Activated CD4-positive, alpha-beta T cell treated with anti-CD3 and anti-CD28 coated beads, Interleukin-2, amount 10 ng/mL, durations not matched to agents 7 days and 5 days (primary cell): Measurements from ENCODE around the gene RNF40. TPM values are rescaled to one million over a fixed set of nuclear protein-coding genes. Genes with fewer than 3 reads are reported as not detected.

Experiments used
- CTCF ChIA-PET: fragments of 350-600 bp; sonication (Branson Sonifier 250); formaldehyde crosslinking; loops from one replicate; lab custom pipeline; 2021; ENCODE audit warnings: antibody characterized with exemption; lab: Charles Lee
- POLR2A ChIA-PET: fragments of 350-600 bp; sonication (Branson Sonifier 250); formaldehyde crosslinking; loops from one replicate; lab custom pipeline; 2021; ENCODE audit warnings: antibody characterized with exemption; lab: Charles Lee
- DNase-seq: peaks from one replicate; pipeline ENCODE4 v3.0.0-alpha.2; 2020
- H3K27ac Mint-ChIP-seq: one replicate; pipeline ENCODE4 v1.8.0; 2021; ENCODE audit warnings: mild to moderate bottlenecking, moderate library complexity, mixed read lengths
- H3K27me3 Mint-ChIP-seq: one replicate; pipeline ENCODE4 v1.8.0; 2021; ENCODE audit warnings: mixed read lengths
- H3K36me3 Mint-ChIP-seq: one replicate; pipeline ENCODE4 v1.8.0; 2021; ENCODE audit warnings: low read depth, mixed read lengths
- H3K4me1 Mint-ChIP-seq: one replicate; pipeline ENCODE4 v1.8.0; 2021; ENCODE audit warnings: mixed read lengths
- H3K4me3 Mint-ChIP-seq: one replicate; pipeline ENCODE4 v1.8.0; 2021; ENCODE audit warnings: mild to moderate bottlenecking, moderate library complexity, mixed read lengths
- H3K9me3 Mint-ChIP-seq: one replicate; pipeline ENCODE4 v1.8.0; 2021; ENCODE audit warnings: mixed read lengths
- total RNA-seq, 2 experiments: library from RNA; stranded (reverse); gene quantifications; one replicate each; pipeline ENCODE4 v1.2.3, GENCODE V29; 2021

The RNF40 gene
- total RNA-seq, 2 experiments from 2014 or later, result 81.9 to 101 TPM

DNA sequence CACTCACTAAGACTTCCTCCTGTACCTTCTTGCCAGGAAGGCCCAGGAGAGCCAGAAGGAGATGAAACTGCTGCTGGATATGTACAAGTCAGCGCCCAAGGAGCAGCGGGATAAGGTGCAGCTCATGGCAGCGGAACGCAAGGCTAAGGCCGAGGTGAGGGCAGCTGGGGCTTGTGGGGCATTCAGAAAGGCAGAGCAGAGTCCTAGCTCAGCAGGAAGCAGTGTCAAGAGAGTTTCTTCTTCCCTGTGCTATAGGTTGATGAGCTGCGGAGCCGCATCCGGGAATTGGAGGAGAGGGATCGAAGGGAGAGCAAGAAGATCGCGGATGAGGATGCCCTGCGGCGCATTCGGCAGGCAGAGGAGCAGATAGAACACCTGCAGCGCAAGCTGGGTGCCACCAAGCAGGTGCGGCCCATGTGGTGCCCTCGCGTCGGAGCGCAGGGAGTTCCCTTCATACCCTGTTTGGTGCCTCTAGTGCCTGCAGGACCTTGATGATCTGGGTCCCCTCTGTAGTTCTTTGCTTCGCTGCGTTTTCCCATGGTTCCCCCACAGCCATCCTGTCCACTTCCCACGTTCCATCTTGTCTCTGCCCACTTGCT, 6.6 kb downstream of the RNF40 start:
- DNase-seq, result no peak
- Mint-ChIP-seq H3K4me3 (no peak overlapping the region), H3K27ac (peak overlapping the region; percentile 47), H3K4me1 (peaks cover 20% of the 10 kb centered on the region), H3K36me3 (peaks cover 64% of the 10 kb centered on the region), H3K27me3 (no peaks in the 10 kb centered on the region), H3K9me3 (no peaks in the 10 kb centered on the region)
- POLR2A ChIA-PET, result no interaction called here
- CTCF ChIA-PET, result interaction anchor here (0.5 to 1.7 kb wide), 7 partner anchors 12 to 170 kb away, joined by 3 to 5 read pairs (median 3); partner anchors contain the start of gene PHKG2

DNA sequence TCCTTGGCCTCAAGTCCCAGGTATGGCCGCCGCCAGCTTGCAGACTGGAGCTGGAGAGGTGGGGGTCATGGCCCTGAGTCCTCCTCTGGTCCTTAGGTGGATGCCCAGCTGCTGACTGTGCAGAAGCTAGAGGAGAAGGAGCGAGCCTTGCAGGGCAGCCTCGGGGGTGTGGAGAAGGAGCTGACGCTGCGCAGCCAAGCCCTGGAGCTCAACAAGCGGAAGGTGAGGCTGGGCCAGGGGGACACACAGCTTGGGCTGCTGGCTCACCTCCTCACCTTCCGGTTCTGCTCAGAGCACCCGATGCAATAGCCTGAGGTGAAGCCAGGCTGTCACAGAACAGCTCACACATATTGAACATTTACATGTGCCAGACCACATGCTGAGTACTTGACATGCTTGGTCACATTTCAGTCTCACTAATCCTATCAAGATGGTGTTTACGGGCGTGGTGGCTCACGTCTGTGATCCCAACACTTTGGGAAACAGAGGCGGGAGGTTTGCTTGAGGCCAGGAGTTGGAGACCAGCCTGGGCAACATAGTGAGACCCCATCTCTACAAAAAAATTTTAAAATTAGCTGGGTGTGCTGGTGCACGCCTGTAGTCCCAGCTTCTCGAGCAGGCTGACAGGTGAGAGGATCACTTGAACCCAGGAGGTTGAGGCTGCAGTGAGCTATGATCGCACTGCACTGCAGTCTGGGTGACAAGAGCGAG, 7.4 kb downstream of the RNF40 start:
- DNase-seq, result no peak
- CTCF ChIA-PET, result interaction anchor here (0.5 to 1.7 kb wide), 7 partner anchors 9 to 169 kb away, joined by 3 to 5 read pairs (median 3); partner anchors contain the start of gene PHKG2
- no peak overlapping the region for H3K27ac Mint-ChIP-seq
- H3K36me3 Mint-ChIP-seq, result peaks cover 60% of the 10 kb centered on the region
- H3K4me1 Mint-ChIP-seq, result peaks cover 16% of the 10 kb centered on the region
- no peaks in the 10 kb centered on the region for H3K9me3 Mint-ChIP-seq
- H3K4me3 Mint-ChIP-seq, result no peak overlapping the region
- POLR2A ChIA-PET, result no interaction called here
- no peaks in the 10 kb centered on the region for H3K27me3 Mint-ChIP-seq

DNA sequence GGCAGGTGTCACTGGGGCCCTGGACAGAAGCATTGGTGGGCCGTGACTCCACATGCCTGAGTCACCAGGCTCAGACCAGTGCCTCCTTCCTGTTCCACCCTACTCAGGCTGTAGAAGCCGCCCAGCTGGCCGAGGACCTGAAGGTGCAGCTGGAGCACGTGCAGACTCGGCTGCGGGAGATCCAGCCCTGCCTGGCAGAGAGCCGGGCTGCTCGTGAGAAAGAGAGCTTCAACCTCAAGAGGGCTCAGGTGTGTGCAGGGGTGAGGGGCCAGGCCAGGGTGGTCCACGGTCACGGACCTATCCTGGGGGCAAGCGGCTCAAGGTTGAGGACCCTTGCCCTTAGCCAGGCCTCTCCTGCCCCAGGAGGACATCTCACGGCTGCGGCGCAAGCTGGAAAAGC, 9.6 kb downstream of the RNF40 start:
- CTCF ChIA-PET, result interaction anchor here (1.3 to 1.6 kb wide), 2 partner anchors 33 to 42 kb away, joined by 4 to 6 read pairs; no protein-coding TSS in a partner anchor
- Mint-ChIP-seq H3K36me3 (peaks cover 52% of the 10 kb centered on the region), H3K27ac (no peak overlapping the region), H3K27me3 (no peaks in the 10 kb centered on the region), H3K4me1 (peaks cover 27% of the 10 kb centered on the region), H3K4me3 (no peak overlapping the region), H3K9me3 (no peaks in the 10 kb centered on the region)
- DNase-seq, result no peak
- POLR2A ChIA-PET, result no interaction called here

DNA sequence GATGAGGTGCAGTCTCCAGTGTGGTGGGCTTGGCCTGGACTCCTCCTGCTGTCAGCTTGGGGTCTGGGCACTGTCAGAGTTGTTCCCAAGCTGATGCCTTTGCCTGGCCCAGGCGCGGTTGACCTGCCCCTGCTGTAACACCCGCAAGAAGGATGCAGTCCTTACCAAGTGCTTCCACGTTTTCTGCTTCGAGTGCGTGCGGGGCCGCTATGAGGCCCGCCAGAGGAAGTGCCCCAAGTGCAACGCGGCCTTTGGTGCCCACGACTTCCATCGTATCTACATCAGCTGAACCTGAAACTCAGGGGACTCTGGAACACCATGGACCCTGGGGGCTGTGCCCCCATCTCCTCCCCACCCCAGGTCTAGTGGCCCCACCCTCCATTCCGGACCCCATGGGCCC, 11.7 kb downstream of the RNF40 start:
- DNase-seq, result no peak
- Mint-ChIP-seq H3K4me3 (no peak overlapping the region), H3K36me3 (peaks cover 39% of the 10 kb centered on the region), H3K27me3 (no peaks in the 10 kb centered on the region), H3K9me3 (no peaks in the 10 kb centered on the region), H3K4me1 (peaks cover 35% of the 10 kb centered on the region), H3K27ac (peak overlapping the region; percentile 14)
- ChIA-PET CTCF (interaction anchor here (0.6 to 1.3 kb wide), 4 partner anchors 30 to 94 kb away, joined by 3 to 4 read pairs (median 3); no protein-coding TSS in a partner anchor), POLR2A (no interaction called here)

DNA sequence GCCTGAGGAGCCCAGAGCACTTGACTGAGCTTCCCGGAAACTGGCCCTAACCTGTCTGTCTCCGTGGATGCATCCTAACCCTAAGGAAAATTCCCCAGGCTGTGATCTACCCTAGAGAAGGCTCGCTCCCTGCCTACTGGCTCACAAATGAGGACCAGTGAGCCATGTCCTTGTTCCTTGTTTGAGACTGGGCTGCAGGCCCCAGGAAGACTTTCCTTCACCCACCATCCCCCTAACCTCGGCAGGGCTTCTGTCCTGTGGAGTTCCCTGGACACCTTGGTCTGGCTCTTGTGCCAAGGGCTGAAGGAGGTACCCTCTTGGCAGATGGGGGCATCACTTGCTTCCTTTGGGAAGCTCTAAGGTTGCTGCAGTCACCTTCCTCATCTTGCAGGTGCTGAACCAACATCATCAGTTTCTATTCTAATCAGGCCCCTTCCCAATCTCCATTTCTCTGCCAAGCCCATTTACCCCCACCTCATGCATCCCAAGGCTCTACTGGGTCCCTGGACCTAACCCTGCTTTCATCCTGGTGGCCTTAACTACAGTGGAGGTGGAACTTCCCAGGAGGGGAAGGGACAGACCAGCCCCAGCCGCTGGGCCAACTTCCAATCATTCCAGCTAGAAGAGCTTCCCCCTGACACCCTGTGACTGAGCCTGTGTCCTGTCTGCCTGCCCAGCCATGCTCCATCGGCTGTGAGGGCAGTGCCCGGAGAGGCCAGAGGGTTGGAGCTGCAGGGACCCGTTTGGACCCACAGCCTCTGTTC, 12.4 kb downstream of the RNF40 start:
- ChIA-PET CTCF (interaction anchor here (0.6 to 1.3 kb wide), 4 partner anchors 30 to 94 kb away, joined by 3 to 4 read pairs (median 3); no protein-coding TSS in a partner anchor), POLR2A (no interaction called here)
- no peaks in the 10 kb centered on the region for H3K27me3 Mint-ChIP-seq
- H3K36me3 Mint-ChIP-seq, result peaks cover 32% of the 10 kb centered on the region
- H3K4me1 Mint-ChIP-seq, result peaks cover 35% of the 10 kb centered on the region
- DNase-seq, result no peak
- no peaks in the 10 kb centered on the region for H3K9me3 Mint-ChIP-seq
- peak overlapping the region; percentile 90 for H3K4me3 Mint-ChIP-seq
- peak overlapping the region; percentile 91 for H3K27ac Mint-ChIP-seq

DNA sequence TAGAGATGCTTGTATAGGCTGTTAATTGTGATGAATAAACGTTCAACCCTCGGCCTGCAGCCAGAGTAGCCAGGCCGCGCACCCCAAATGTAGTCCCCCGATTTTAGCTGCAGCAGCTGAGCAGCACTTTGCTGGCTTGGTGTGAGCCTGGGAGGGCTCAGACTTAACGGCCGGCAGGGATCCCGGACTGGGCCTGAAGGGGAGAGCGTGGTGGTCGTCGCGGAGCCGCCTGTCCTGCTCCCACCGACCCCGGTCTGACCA, 12.9 kb downstream of the RNF40 start:
- no peaks in the 10 kb centered on the region for H3K27me3 Mint-ChIP-seq
- H3K36me3 Mint-ChIP-seq, result peaks cover 29% of the 10 kb centered on the region
- H3K27ac Mint-ChIP-seq, result peak overlapping the region; percentile 91
- peak overlapping the region; percentile 90 for H3K4me3 Mint-ChIP-seq
- ChIA-PET CTCF (interaction anchor here (1.0 to 1.3 kb wide), 3 partner anchors 39 to 93 kb away, joined by 3 to 4 read pairs (median 3); no protein-coding TSS in a partner anchor), POLR2A (no interaction called here)
- DNase-seq, result no peak
- no peaks in the 10 kb centered on the region for H3K9me3 Mint-ChIP-seq
- peaks cover 35% of the 10 kb centered on the region for H3K4me1 Mint-ChIP-seq

DNA sequence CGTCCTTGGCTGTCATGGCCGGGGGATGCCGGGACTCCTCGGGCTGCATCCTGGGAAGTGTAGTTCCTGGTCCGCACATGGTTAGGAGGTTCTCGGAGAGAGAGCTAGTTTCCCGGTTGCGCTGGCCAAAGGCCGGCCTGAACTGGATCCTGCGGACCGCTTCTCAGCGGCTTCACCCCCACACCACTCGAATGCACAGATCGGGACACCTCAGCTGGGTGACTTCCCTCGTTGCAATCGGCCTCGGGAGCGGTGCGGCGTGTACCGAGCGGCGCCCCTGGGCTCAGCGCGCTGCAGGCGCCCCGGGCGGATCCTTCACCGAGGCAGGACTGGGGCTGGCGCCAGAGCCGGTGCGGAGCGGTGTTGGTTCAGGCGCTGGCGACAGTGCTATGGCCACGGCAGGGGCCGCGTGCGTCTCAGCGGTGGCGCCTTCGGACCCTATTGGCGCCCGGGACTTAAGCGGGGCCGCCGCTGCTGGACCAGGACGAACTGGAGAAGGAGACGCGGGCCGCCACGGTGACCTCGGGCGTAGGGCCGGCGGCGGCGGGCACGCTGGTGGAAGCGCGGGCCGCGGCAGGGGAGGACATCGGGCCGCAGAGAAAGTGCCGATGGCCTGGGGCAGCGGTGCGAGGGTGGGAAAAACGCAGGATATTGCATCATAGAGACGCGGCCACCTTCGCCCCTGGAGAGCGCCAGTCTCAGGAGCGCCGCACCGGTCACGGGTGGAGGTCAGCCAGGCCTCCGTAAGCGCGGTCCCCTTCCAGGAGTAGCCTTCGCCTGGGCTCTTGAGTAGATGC, 13.5 kb downstream of the RNF40 start:
- ChIA-PET POLR2A (no interaction called here), CTCF (no interaction called here)
- H3K27me3 Mint-ChIP-seq, result no peaks in the 10 kb centered on the region
- peak overlapping the region; percentile 91 for H3K27ac Mint-ChIP-seq
- H3K36me3 Mint-ChIP-seq, result peaks cover 25% of the 10 kb centered on the region
- peaks cover 35% of the 10 kb centered on the region for H3K4me1 Mint-ChIP-seq
- peak overlapping the region; percentile 90 for H3K4me3 Mint-ChIP-seq
- peak; percentile 69 for DNase-seq
- no peaks in the 10 kb centered on the region for H3K9me3 Mint-ChIP-seq

DNA sequence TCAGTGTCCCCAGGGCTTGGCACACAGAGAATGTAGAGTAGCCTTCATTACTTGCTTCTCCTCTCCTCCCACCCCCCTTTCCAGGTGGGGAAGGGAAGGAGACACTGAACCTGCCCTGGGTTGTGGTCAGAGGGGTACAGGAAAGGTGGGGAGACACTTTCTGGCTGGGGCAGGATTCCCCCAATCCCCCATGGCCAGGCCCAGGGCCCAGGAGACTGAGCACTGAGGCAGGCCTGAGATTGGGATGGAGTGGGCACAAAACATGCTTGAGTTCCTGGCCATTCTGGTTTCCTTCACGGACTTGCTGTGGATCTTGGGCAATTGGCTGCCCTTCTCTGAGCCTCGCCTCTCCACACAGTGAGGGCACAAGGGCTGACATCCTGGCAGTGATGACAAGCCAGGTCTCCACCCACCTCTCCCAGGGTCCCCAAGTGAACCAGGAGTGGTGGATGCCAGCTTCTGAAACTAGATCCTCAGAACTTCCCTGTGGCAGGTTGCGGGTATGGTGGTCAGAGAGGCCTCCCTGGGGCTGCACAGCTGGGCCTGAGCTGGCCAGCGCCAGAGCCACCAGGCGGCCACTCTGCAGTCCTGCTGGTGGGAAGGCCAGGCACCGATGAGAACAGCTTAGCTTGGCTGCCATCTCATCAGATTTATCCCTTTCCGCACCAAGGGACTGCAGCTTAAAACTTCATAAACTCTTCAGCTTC, 15.6 kb downstream of the RNF40 start:
- H3K27ac Mint-ChIP-seq, result peak overlapping the region; percentile 22
- ChIA-PET CTCF (interaction anchor here (1.0 to 3.2 kb wide), 4 partner anchors 8 to 36 kb away, joined by 3 to 15 read pairs (median 4); no protein-coding TSS in a partner anchor), POLR2A (interaction anchor here (1.2 kb wide), 1 partner anchor 30 kb away, joined by 3 read pairs; the partner anchor contains the start of gene PHKG2)
- no peaks in the 10 kb centered on the region for H3K9me3 Mint-ChIP-seq
- no peak for DNase-seq
- no peaks in the 10 kb centered on the region for H3K27me3 Mint-ChIP-seq
- H3K36me3 Mint-ChIP-seq, result peaks cover 14% of the 10 kb centered on the region
- H3K4me3 Mint-ChIP-seq, result no peak overlapping the region
- H3K4me1 Mint-ChIP-seq, result peaks cover 25% of the 10 kb centered on the region

DNA sequence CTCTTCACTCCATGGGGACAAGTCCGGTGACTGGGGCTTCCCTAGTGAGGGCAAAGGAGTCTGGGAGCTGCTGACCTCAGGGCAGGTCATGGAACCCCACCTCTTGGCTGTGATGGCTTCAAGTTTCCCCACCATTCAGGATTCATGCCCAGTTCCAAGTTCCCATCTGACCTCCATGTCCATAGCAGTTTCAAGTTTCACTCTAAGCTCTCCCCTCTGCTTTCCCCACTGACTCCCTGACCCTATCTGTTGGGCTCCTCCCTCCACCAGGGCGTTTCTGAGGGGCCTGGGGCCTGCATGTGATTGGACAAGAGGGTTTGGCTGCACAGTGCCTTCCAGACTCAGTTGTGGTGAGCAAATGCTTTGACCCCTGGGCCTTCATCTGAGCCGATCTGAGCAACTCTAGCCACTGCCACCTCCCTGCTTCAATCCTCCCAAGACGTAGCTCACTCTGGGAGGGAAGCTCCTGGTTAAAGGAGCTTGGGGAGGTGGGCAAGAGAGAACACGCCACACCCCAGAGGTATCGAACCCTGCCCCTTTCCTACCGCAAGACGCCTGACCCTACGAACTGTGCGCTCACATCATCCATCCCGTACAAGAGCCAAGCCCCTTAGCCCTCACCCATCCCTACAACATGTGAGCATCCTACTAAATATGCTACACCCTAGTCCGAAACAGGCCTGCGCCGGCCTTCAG, 16.6 kb downstream of the RNF40 start:
- Mint-ChIP-seq H3K4me3 (no peak overlapping the region), H3K36me3 (peaks cover 9% of the 10 kb centered on the region), H3K4me1 (peaks cover 19% of the 10 kb centered on the region), H3K27me3 (no peaks in the 10 kb centered on the region), H3K27ac (no peak overlapping the region), H3K9me3 (no peaks in the 10 kb centered on the region)
- CTCF ChIA-PET, result interaction anchor here (0.7 to 3.2 kb wide), 3 partner anchors 9 to 66 kb away, joined by 3 to 15 read pairs (median 3); no protein-coding TSS in a partner anchor
- POLR2A ChIA-PET, result interaction anchor here (1.2 kb wide), 1 partner anchor 31 kb away, joined by 3 read pairs; the partner anchor contains the start of gene PHKG2
- DNase-seq, result no peak

DNA sequence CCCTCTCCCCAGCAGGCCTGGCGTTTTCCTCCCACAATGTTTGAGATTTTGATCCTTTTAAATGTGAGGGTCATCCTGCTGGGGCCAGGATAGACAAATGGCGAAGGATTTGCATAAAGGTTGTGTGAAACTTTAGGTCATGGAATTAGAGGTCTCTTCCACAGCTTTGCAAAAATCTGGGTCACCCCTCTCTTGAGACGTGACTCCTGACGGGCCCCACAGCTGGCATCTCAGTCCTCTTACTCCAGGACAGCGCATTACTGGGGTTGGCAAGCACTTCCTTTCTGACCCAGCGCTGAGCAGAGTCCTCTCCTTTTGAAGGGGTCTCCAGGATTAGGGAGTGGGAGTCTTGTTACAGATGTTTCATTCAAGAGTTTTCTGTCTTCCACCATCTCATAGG, 17.5 kb downstream of the RNF40 start:
- Mint-ChIP-seq H3K27me3 (no peaks in the 10 kb centered on the region), H3K27ac (no peak overlapping the region), H3K9me3 (no peaks in the 10 kb centered on the region), H3K4me1 (peaks cover 18% of the 10 kb centered on the region), H3K36me3 (peaks cover 3% of the 10 kb centered on the region), H3K4me3 (no peak overlapping the region)
- DNase-seq, result no peak
- POLR2A ChIA-PET, result no interaction called here
- CTCF ChIA-PET, result interaction anchor here (1.4 to 3.2 kb wide), 2 partner anchors 14 to 34 kb away, joined by 3 to 15 read pairs; no protein-coding TSS in a partner anchor

DNA sequence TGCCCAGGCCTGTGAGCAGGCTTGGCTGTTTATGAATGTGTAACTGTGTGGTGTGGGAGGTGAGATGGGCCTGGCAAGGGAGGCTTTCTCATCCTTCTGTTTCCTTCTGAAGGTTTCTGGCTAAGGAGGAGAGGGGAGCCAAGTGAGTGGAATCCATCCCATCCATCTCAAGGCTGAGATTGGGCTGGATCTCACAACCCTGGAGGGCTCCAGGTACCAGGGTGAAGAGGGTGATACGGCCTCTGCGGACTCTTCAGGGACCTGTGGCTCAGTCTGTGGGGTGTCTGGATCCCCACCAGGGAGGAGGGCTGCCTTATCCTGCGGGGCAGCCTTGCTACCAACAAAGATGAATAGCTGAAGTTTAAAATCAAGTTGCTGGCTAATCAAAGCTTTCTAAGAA, 17.9 kb downstream of the RNF40 start:
- Mint-ChIP-seq H3K9me3 (no peaks in the 10 kb centered on the region), H3K27me3 (peaks cover 3% of the 10 kb centered on the region), H3K36me3 (no peaks in the 10 kb centered on the region), H3K27ac (no peak overlapping the region), H3K4me3 (no peak overlapping the region), H3K4me1 (peaks cover 14% of the 10 kb centered on the region)
- ChIA-PET CTCF (interaction anchor here (0.8 to 1.4 kb wide), 2 partner anchors 11 to 14 kb away, joined by 3 read pairs; no protein-coding TSS in a partner anchor), POLR2A (interaction anchor here (0.7 kb wide), 1 partner anchor 17 kb away, joined by 5 read pairs; no protein-coding TSS in a partner anchor)
- DNase-seq, result no peak
